ENCODE measurements around the gene PDE3B. TPM values are rescaled to one million over a fixed set of nuclear protein-coding genes. Genes with fewer than 3 reads are reported as not detected.
"Not testable (repeated sequence)": the region's sequence is repeated elsewhere in the genome, so short reads cannot be mapped to it uniquely, and the experiment has no call there.

PDE3B gene
- total RNA-seq, 1 experiment from 2014 or later: 6.2 TPM

DNA sequence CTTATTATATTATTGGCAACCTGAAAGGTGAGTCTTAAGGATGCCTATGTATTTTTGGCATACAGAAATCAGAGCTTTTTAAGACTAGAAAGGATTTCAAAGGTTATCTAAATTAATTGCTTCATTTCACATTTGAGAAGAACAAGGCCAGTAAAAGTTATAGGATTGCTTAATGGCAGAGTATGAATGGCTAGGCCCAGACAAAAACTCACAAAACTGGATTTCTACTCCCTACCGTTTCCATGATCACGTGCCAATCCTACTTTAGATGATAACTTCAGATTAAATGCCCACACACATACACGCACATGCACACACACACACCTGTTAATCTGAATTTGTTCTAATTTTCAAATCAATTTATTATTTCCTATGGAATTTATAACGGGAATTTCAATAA, 1.8 kb upstream of the PDE3B start:
- DNase-seq (ENCODE audit: low spot score): no peak

DNA sequence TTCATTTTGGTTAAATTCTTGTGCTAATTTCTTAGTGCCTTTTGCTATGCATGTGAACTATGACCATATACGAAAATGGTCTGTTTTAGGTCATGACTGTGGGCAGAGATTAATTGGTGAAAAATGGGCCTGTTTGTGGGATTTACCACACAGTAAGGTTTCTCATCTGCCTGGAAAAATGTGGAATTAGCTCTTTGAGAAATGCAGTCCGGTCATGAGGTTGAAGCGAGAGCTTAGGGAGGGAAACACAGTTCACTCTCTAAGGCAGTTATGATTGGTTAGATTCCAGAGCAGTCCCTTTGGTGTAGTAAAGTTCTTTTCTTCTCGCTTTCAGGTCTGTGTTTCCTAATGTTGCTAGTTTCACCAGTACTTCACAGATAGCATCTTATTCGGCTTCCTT, 1.2 kb upstream of the PDE3B start:
- no peak for DNase-seq (ENCODE audit: low spot score)

DNA sequence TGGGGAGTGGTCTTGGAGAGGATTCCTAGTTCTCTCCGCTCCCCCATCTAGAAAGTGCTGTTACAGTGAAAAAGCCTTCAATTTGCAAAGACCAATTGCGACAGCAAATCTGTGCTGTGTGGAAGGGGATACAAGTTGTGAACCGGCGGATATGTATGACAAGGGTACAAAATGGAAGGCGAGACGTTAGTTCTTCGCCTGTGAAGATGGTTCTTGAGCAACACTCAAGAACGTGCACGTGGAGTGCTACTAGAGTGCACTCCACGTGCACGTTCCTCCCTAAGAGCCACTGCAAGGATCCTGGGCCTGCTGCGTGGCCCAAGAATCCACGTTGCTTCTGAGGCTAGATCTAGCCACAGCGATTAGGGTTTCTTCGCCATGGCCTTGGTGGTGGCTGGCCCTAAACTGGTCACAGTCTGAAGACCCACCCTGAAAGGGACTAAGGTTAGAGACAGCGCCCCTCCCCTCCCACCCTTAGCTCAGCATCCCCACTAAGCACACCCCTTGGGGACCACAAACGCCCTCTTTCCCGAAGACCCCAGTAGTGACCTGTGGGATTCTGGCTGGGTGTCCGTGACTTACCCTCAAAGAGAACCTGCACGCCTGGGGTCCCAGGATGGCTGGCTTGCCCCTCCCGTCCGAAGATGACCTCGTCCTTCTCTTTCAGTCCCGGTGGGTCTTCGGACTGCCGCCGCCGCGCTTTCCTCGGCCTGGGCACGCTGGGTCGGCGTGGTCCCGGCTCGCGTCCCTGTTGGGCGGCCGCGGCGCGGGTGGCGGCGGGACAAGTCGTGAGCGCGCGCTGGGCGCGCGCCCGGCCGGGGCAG, 519 bp upstream of the PDE3B start:
- DNase-seq (ENCODE audit: low spot score): no peak

DNA sequence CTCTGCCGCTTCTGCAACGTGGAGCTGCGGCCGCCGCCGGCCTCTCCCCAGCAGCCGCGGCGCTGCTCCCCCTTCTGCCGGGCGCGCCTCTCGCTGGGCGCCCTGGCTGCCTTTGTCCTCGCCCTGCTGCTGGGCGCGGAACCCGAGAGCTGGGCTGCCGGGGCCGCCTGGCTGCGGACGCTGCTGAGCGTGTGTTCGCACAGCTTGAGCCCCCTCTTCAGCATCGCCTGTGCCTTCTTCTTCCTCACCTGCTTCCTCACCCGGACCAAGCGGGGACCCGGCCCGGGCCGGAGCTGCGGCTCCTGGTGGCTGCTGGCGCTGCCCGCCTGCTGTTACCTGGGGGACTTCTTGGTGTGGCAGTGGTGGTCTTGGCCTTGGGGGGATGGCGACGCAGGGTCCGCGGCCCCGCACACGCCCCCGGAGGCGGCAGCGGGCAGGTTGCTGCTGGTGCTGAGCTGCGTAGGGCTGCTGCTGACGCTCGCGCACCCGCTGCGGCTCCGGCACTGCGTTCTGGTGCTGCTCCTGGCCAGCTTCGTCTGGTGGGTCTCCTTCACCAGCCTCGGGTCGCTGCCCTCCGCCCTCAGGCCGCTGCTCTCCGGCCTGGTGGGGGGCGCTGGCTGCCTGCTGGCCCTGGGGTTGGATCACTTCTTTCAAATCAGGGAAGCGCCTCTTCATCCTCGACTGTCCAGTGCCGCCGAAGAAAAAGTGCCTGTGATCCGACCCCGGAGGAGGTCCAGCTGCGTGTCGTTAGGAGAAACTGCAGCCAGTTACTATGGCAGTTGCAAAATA, 816 bp downstream of the PDE3B start:
- no peak for DNase-seq (ENCODE audit: low spot score)

DNA sequence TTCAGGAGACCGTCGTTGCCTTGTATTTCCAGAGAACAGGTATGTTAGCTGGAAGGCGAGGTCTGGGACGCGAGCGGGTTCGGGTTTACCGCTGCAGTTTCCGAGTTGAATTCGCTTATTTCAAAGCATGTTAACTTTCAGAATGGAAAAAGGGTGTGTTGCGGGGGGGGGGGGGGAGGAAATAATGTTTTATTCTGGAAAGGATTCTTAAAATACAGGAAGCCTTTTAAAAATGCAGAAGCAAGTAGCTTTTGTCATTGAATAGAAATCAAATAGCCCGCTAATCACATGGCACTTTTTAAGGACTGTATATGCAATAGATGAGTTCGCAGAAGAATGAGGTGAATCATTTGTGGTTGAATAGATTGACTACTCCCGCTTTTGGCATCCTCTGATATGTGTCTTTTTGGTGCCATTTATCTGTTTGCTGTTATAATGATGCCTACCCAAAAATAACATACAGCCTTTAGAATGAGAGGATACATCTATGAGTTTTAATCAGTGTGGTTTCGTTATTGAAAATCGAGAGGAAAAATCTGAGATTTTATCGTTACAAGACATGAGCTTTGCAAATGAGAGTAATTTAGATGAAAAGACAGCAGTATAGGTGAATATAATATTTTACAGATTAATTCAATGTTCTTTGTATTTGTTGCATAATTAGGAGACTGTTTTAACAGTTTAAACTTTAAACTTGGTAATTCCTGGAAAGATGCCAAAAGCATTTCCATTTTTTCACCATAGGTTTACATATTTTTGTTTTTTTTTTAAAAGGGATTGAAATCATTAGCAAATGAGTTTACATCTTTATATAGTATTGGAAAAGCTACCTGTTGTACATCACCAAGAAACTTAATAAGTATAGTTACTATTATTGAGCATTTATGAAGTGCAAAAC, 1.7 kb downstream of the PDE3B start:
- no peak for DNase-seq (ENCODE audit: low spot score)

DNA sequence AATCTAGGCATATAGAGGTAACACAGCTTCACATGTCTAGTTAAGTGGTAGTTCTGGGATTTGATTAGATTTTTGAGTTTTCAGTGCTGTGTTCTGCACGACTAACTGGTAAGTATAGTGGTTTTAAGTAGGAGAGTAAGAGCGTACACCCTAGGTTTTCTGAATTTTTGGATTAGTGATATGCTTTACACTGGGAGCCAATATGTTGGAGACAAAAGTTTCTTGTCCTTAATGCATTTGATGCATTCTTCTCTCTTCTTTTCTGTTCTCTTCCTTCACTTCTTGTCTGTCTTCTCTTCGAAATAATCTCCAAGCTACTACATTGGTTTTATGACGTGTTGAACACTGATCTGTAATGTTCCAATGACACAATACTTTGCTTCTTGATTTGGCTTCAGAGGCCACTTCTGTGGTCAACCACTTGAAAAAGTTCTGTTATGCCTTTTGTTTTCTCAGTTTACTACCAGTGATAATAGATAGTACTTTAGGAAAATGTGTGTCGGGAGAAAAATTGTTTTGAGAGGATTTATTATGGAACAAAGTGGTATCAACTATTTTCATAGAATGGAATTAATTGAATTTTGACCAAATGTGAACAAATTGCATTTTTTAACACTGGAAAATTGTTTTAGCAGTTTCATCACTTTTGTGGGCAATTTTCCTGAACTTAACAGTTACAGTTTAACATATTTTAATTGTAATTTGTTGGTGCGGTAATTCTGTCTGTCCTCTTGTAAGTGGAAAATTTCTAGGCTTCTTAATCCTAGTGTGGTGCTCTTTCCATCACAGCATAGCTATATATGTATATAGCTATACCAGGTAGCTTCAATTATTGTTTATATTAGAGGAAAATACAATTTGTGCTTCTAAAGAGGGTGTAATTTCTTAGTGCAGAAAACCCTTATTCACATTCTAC, 2.6 kb downstream of the PDE3B start:
- no peak for DNase-seq (ENCODE audit: low spot score)

DNA sequence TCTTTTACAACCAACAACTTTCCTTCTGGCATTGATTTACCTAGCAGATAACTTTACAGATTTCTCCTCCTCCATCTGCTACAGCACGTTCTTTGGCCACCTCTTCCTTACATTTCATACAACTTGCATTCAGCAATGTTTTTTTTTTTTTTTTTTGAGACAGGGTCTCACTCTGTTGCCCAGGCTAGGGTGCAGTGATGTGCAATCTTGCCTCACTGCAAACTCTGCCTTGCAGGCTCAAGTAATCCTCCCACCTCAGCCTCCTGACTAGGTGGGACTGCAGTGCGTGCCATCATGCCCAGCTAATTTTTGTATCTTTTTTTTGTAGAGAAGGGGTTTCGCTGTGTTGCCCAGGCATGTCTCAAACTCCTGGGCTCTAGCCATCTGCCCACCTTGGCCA, 6.5 kb downstream of the PDE3B start:
- DNase-seq (ENCODE audit: low spot score): no peak

DNA sequence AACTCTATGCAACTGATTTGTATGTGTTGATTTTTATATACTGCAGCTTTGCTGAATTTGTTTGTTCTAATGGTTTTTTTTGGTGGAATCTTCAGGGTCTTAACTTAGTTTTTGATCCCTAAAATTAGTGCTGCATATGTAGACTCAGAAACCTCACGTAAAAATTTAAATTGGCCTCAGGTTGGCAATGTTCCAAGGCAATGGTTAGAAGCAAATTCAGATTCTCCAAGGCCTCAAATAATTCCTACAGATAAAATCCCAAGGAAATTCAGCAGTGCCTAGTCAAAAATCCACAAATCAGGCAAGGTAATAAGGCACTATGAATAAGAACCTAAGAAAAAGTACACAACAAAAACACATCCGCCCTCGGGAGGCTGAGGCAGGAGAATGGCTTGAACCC, 9.5 kb downstream of the PDE3B start:
- no peak for DNase-seq (ENCODE audit: low spot score)

DNA sequence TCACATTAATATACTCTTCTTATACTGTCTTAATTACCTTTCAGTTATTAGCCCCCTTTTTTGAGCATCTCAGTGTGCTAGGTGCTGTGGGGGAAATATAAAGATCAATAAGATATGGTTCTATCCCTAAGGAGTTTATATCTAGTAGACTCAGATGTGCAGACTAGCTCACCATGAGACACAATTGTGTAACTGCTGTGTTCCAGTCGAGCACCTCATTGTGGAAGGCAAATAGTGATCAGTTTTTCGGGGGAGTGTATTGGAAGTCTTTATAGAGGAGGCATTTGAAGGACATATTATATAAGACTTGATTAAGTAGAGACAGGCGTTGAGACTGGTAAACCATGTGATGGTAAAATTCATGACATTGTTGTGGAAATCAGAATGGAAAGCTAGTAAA, 11.8 kb downstream of the PDE3B start:
- no peak for DNase-seq (ENCODE audit: low spot score)

DNA sequence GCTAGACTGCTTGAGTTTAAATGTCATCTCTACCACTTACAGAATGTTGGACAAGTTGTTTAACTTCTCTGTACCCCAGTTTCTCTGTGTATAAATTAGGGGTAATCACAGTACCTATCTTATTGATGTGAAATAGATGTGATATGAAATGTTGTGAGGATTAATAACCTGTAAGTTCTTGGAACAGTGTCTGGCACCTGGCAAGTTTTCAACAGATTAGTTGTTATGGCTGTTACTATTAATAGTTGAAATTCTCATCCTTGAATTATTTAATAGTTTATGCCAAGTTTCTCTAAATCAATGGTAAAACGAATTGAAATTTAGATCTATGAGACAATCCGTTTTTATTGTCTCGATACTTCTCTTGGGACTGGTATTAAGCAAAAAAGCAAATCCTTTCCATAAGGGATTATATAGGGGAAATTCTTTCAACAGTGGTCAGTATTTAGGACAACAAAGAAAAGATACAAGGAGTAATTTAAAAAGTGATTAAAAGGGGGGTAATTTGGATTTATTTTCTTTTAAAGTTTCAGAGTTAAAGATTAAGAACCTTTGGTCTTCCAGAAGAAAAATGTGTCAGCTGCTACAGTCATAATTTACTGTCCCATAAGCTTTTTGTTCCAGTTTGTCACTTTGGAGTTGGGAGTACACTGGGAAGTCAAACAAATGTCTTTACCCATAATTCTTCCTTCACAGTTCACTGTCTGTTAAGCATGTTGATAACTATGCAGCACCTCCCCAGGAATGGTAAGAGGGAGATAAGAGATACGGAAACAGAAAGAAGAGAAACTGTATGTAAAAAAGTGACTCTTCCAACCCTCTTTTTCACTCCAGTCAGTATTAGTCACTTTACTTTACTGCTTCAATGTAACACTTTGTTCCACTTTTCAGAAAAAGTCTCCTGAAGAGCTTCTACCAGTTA, 13.2 kb downstream of the PDE3B start:
- DNase-seq (ENCODE audit: low spot score): no peak

DNA sequence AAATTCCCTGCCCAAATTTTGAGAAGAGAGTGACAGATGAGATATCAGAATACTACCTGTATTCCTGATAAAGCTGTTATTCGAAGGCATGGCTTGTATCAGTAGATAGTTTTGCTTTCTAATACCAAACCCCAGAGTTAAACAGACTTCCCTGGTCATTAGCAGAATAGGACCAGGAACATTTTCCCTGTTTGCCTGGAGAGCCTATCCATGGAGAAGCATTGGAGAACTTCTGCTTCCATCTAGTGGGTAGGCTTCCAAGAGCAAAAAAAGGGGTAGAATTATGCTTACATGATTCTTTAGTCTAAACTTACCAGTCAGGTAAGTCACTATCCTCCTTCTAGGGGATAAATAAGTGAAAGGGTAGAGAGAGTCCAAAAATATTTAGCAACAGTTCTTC, 14.2 kb downstream of the PDE3B start:
- no peak for DNase-seq (ENCODE audit: low spot score)

DNA sequence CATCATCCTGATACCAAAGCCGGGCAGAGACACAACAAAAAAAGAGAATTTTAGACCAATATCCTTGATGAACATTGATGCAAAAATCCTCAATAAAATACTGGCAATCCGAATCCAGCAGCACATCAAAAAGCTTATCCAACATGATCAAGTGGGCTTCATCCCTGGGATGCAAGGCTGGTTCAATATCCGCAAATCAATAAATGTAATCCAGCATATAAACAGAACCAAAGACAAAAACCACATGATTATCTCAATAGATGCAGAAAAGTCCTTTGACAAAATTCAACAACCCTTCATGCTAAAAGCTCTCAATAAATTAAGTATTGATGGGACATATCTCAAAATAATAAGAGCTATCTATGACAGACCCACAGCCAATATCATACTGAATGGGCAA, 21.3 kb downstream of the PDE3B start:
- DNase-seq (ENCODE audit: low spot score): not testable (repeated sequence)

DNA sequence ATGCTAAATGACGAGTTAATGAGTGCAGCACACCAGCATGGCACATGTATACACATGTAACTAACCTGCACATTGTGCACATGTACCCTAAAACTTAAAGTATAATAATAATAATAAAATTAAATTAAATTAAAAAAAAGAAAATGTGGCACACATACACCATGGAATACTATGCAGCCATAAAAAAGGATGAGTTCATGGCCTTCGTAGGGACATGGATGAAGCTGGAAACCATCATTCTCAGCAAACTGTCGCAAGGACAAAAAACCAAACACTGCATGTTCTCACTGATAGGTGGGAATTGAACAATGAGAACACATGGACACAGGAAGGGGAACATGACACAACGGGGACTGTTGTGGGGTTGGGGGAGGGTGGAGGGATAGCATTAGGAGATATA, 23.7 kb downstream of the PDE3B start:
- DNase-seq (ENCODE audit: low spot score): not testable (repeated sequence)

DNA sequence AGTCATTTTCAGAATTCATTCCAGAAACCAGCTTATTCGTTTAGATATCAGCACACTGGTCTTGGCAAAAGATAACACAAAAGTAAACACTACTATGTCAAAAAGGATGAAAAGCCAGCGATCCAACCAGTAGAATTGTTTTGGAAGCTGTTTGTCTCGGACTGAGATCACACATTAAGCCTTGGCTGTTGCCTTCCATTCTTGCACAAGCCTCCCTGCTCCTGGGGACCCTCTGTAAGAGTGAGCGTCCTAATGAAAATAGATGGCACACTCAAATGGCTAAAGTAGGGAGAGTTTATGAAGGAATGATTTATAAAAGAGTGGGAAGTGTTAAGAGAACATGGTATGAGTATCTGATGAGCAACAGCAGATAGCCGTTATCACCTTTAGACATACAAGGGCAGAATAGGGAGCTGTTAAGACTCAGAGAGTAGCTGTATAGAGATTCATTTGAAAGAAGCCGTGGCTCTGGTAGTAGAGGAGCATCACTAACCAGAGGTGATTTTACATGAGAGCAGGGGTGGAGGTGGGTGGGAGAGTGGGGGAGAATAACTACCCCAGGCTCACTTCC, 25.2 kb downstream of the PDE3B start:
- DNase-seq (ENCODE audit: low spot score): no peak

DNA sequence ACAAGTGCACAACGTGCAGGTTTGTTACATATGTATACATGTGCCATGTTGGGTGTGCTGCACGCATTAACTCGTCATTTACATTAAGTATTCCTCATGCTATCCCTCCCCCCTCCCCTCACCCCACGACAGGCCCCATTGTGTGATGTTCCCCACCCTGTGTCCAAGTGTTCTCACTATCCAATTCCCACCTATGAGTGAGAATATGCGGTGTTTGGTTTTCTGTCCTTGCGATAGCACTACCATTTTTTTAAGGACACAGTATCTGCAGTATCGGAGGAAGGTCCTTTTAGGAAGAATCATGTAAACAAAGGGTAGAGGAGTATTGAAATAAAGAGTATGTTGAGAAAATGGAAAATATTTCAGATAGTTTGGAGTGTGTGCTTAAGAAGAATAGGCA, 25.9 kb downstream of the PDE3B start:
- no peak for DNase-seq (ENCODE audit: low spot score)

DNA sequence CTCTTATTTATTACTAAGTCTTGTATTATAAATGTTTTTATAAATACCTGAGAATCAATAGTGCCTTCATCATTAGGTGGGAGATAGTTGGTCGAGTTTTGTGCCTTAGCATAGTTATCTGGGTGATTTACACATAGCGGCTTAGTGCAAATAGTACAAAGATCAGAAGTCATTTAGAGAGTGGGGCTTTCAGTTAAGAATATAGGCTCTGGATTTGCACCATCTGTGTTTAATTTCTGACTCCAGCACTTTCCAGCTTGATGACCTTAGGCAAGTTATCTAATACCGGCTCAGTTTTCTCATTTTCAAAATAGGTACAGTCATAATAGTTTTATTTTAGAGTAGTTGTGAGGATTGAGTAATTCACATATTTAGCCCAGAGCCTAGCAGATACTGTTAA, 26.4 kb downstream of the PDE3B start:
- DNase-seq (ENCODE audit: low spot score): no peak

DNA sequence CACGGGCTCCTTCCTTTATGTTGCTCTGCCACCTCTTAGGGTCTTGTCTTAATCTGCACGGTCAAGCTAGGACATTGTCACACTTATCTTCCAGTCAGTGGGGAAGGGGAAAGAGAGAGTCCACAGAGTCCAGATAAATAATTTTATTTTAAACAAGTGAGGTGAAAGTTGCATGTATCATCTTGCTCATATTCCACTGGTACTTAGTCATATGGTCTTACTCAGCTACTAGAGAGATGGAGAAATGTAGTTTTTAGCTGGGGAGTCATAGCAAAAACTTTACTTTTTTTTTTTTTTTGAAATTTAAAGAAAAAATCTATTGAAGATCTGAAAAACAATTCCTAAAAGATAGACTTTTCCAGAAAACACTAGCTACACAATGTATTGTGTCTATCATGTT, 29.0 kb downstream of the PDE3B start:
- no peak for DNase-seq (ENCODE audit: low spot score)

DNA sequence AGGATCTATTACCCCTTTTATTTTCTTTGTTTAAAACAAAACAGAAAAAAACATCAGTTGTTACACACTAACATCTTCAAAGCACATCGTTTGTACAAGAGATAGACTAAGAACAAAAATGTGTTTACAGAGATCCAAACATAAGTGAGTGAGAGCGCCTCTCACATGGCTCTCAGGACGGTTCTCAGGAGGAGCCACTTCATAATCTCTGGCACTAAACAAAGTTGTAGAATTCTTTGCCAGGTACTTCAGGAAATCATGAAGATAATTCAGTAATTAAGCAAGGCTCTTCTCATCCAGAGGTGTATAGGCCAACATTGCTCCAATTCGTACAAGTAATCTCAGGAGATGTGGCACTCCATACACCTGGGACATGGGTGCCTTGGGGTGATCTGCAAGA, 29.8 kb downstream of the PDE3B start:
- no peak for DNase-seq (ENCODE audit: low spot score)

DNA sequence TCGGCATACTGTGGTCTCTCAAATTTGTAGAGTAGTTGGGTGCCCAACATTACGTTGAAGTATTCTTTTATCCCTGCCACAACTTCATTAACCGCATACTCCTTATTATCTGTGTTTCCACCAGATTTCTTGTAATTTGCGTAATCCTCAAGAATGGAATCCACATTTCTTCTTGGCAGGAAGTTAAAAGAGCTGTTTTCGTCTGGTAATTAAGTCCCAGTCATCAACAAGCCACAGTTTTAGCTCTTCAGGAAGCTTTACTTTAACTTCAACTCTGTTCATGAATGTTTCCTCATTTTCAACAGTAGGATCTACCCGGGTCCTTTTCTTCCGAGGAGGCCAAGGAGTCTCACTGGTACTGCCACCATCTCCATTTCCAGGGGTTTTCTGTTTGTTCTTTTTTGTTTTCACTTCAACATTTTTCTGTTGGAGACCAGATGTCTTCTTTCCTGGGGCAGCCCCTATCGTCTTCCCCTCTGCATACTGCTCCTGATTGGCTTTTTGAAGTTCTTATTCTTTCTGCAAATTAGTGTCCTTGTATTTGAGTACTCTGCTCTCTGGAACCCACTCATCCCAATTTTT, 30.3 kb downstream of the PDE3B start:
- no peak for DNase-seq (ENCODE audit: low spot score)
